SK-N-SH (cell line): ENCODE measurements around the gene SSPN. TPM values are rescaled to one million over a fixed set of nuclear protein-coding genes. Genes with fewer than 3 reads are reported as not detected.

Experiments
- CTCF ChIA-PET: fragments of 300-600, 350-600 bp; formaldehyde crosslinking; extraction: SDS; loops from one replicate; lab custom pipeline; 2021; lab: Yijun Ruan, JAX
- POLR2A ChIA-PET: fragments of 350-600 bp; sonication (Branson Sonifier 250); formaldehyde crosslinking; extraction: SDS; loops from one replicate; lab custom pipeline; 2020; ENCODE audit warnings: antibody characterized with exemption, inconsistent platforms; lab: Yijun Ruan, JAX
- DNase-seq: peaks from one replicate; pipeline ENCODE4 v3.0.0; 2012
- H2AFZ ChIP-seq: fragments of 200-600 bp; sonication (generic); 2 replicates; pipeline ENCODE4 v1.8.1; 2016; ENCODE audit warnings: antibody characterized with exemption, mild to moderate bottlenecking, low read depth
- H3F3A ChIP-seq: fragments of 200-600 bp; sonication (generic); replicated peaks from 2 replicates; pipeline ENCODE3; 2016; ENCODE audit warnings: antibody characterized with exemption, mild to moderate bottlenecking; ENCODE audit not compliant: insufficient read depth
- H3K27ac ChIP-seq, 2 experiments: fragments of 200-500 bp in 1 of 2; fragments of 200-600 bp in 1 of 2; sonication (Bioruptor generic) in 1 of 2; sonication (generic), shearing (Covaris generic) in 1 of 2; 2 replicates each; pipeline versions ENCODE4 v1.5.1 to v1.6.1; 2014 to 2016; ENCODE audit warnings: low read depth in 2 of 2, inconsistent platforms in 1 of 2, low read length in 1 of 2, mild to moderate bottlenecking in 1 of 2, mixed read lengths in 1 of 2
- H3K27me3 ChIP-seq: fragments of 200-600 bp; sonication (generic), shearing (Covaris generic); 2 replicates; pipeline ENCODE4 v1.6.1; 2016; ENCODE audit warnings: mixed run types; ENCODE audit not compliant: insufficient read depth
- H3K36me3 ChIP-seq, 2 experiments: fragments of 200-500 bp in 1 of 2; fragments of 200-600 bp in 1 of 2; sonication (Bioruptor generic) in 1 of 2; sonication (generic) in 1 of 2; replicated peaks in 1 of 2; 2 replicates each; pipeline versions ENCODE3 to v1.5.1; 2014 to 2016; ENCODE audit warnings: low read length in 1 of 2, mild to moderate bottlenecking in 1 of 2; ENCODE audit not compliant: insufficient read depth in 2 of 2, control insufficient read depth in 1 of 2
- H3K4me1 ChIP-seq, 2 experiments: fragments of 200-500 bp in 1 of 2; fragments of 200-600 bp in 1 of 2; sonication (Bioruptor generic) in 1 of 2; sonication (generic), shearing (Covaris generic) in 1 of 2; 2 replicates each; pipeline versions ENCODE4 v1.5.1 to v1.6.1; 2014 to 2016; ENCODE audit warnings: low read depth in 1 of 2, low read length in 1 of 2, mixed run types in 1 of 2; ENCODE audit not compliant: insufficient read depth in 2 of 2, control insufficient read depth in 1 of 2
- H3K4me2 ChIP-seq: fragments of 200-600 bp; sonication (generic), shearing (Covaris generic); 2 replicates; pipeline ENCODE4 v1.6.1; 2017; ENCODE audit warnings: mixed run types
- H3K4me3 ChIP-seq, 2 experiments: fragments of 200-500 bp in 1 of 2; fragments of 200-600 bp in 1 of 2; sonication (Bioruptor generic) in 1 of 2; sonication (generic), shearing (Covaris generic) in 1 of 2; 2 replicates each; pipeline versions ENCODE4 v1.5.1 to v1.8.1; 2014 to 2016; ENCODE audit warnings: low read depth in 2 of 2, inconsistent platforms in 1 of 2, low read length in 1 of 2, mild to moderate bottlenecking in 1 of 2, mixed read lengths in 1 of 2, moderate library complexity in 1 of 2
- H3K79me2 ChIP-seq: fragments of 200-600 bp; sonication (generic); 2 replicates; pipeline ENCODE4 v1.8.1; 2017; ENCODE audit warnings: mild to moderate bottlenecking; ENCODE audit not compliant: insufficient read depth
- H3K9ac ChIP-seq: fragments of 200-600 bp; sonication (generic); 2 replicates; pipeline ENCODE4 v1.6.1; 2017; ENCODE audit warnings: mixed run types
- H3K9me2 ChIP-seq: fragments of 200-600 bp; sonication (generic); 2 replicates; pipeline ENCODE4 v1.6.1; 2017; ENCODE audit warnings: mixed run types
- H3K9me3 ChIP-seq: fragments of 200-600 bp; sonication (generic); 2 replicates; pipeline ENCODE4 v1.6.1; 2017; ENCODE audit warnings: mixed run types, mild to moderate bottlenecking, moderate library complexity
- H4K20me1 ChIP-seq: fragments of 200-600 bp; sonication (generic); 2 replicates; pipeline ENCODE4 v1.6.1; 2017; ENCODE audit warnings: mild to moderate bottlenecking, mixed run types; ENCODE audit not compliant: insufficient read depth
- CTCF ChIP-seq: fragments of 200-600 bp; sonication (generic); IDR thresholded peaks from 2 replicates; pipeline ENCODE4 v1.6.1; 2017; ENCODE audit warnings: antibody characterized with exemption, mild to moderate bottlenecking, moderate library complexity
- ELF1 ChIP-seq: IDR thresholded peaks from 2 replicates; pipeline ENCODE4 v1.4.0; 2012
- EZH2phosphoT487 ChIP-seq: fragments of 200-600 bp; sonication (generic); IDR thresholded peaks from 2 replicates; pipeline ENCODE4 v1.6.1; 2017; ENCODE audit warnings: low read depth, mixed run types, mild to moderate bottlenecking, antibody characterized with exemption, moderate library complexity, borderline replicate concordance
- FOXJ3 ChIP-seq: sonication (generic); formaldehyde crosslinking; IDR thresholded peaks from 2 replicates; pipeline ENCODE4 v1.5.1; 2020; ENCODE audit warnings: mild to moderate bottlenecking, missing genetic modification reagents
- GABPA ChIP-seq: IDR thresholded peaks from 2 replicates; pipeline ENCODE4 v1.4.0; 2012; ENCODE audit warnings: low read depth, mild to moderate bottlenecking
- GATA2 ChIP-seq: sonication (generic); formaldehyde crosslinking; IDR thresholded peaks from 2 replicates; pipeline ENCODE4 v1.5.0; 2020; ENCODE audit warnings: mild to moderate bottlenecking, missing genetic modification reagents
- IRF3 ChIP-seq: fragments of 150-350 bp; IDR thresholded peaks from 2 replicates; pipeline ENCODE4 v1.6.1; 2016; ENCODE audit warnings: mild to moderate bottlenecking, low read depth, low read length
- MAX ChIP-seq: IDR thresholded peaks from 2 replicates; pipeline ENCODE4 v1.4.0; 2012; ENCODE audit warnings: low read depth
- MEF2A ChIP-seq: IDR thresholded peaks from 2 replicates; pipeline ENCODE4 v1.4.0; 2012; ENCODE audit warnings: low read depth, borderline replicate concordance
- MXI1 ChIP-seq: IDR thresholded peaks from 2 replicates; pipeline ENCODE4 v1.6.1; 2012; ENCODE audit warnings: mild to moderate bottlenecking, low read depth, low read length, improper control_type of control experiment
- NFIC ChIP-seq: IDR thresholded peaks from 2 replicates; pipeline ENCODE4 v1.4.0; 2012; ENCODE audit warnings: borderline replicate concordance
- NRF1 ChIP-seq: IDR thresholded peaks from 2 replicates; pipeline ENCODE4 v1.6.1; 2012; ENCODE audit warnings: low read depth, mild to moderate bottlenecking, low read length
- PBX3 ChIP-seq: IDR thresholded peaks from 2 replicates; pipeline ENCODE4; 2012
- RXRA ChIP-seq: IDR thresholded peaks from 2 replicates; pipeline ENCODE4 v1.4.0; 2012; ENCODE audit warnings: low read depth, mild to moderate bottlenecking, borderline replicate concordance
- SIN3A ChIP-seq: IDR thresholded peaks from 2 replicates; pipeline ENCODE4 v1.6.1; 2012; ENCODE audit warnings: low read depth, mild to moderate bottlenecking, low read length, moderate library complexity, borderline replicate concordance
- SMC3 ChIP-seq: IDR thresholded peaks from 2 replicates; pipeline ENCODE4 v1.6.1; 2012; ENCODE audit warnings: low read depth, low read length, improper control_type of control experiment
- TCF12 ChIP-seq: IDR thresholded peaks from 2 replicates; pipeline ENCODE4 v1.4.0; 2012
- USF1 ChIP-seq: IDR thresholded peaks from 2 replicates; pipeline ENCODE4 v1.4.0; 2012; ENCODE audit warnings: low read depth, borderline replicate concordance
- USF2 ChIP-seq: fragments of 150-350 bp; IDR thresholded peaks from 2 replicates; pipeline ENCODE4 v1.6.1; 2017; ENCODE audit warnings: antibody characterized with exemption, low read length, low read depth, borderline replicate concordance
- YY1 ChIP-seq: IDR thresholded peaks from 2 replicates; pipeline ENCODE4 v1.4.0; 2012; ENCODE audit warnings: low read depth, mild to moderate bottlenecking
- ZBTB33 ChIP-seq: IDR thresholded peaks from 2 replicates; pipeline ENCODE4 v1.4.0; 2012; ENCODE audit warnings: low read depth, borderline replicate concordance
- WGBS: methylation state at CpG from one replicate; pipeline ENCODE4 v1.1.6; 2017; ENCODE audit warnings: low lambda C conversion rate; 5-methylcytosine and 5-hydroxymethylcytosine counted together
- polyA plus RNA-seq, 3 experiments: library from polyadenylated mRNA; depleted of rRNA; stranded (reverse); fragments of >200 nt; gene quantifications; 2 replicates each; pipeline ENCODE4 v1.2.3, GENCODE V29; 2012

Gene SSPN
- polyA plus RNA-seq, 1 of the 3 experiments (the other 2 are of a cell fraction): 5.9 TPM

- no peaks in the 10 kb centered on the region for H3K9me3 ChIP-seq
- H4K20me1 ChIP-seq: no peaks in the 10 kb centered on the region
- H3K79me2 ChIP-seq: no peaks in the 10 kb centered on the region
- H2AFZ ChIP-seq: no peak overlapping the region
- H3K9me2 ChIP-seq: no peaks in the 10 kb centered on the region
- H3K27me3 ChIP-seq: no peaks in the 10 kb centered on the region
- 91% methylated on average over 2 of the region's 2 CpGs for whole genome bisulfite sequencing
- TF ChIP-seq NFIC (no peak), MAX (no peak), USF1 (no peak)
- no peak overlapping the region for H3K4me2 ChIP-seq
- H3K36me3 ChIP-seq: no peaks in the 10 kb centered on the region
- H3K9ac ChIP-seq: no peak overlapping the region
- no peak overlapping the region for H3K4me3 ChIP-seq
- peaks cover 0 to under 1% of the 10 kb centered on the region in 2 experiments; a peak in 3 of 4 replicates for H3K4me1 ChIP-seq
- no peak overlapping the region for H3K27ac ChIP-seq
- ChIA-PET POLR2A (interaction anchor here (1.7 kb wide), 1 partner anchor 10 kb away, joined by 3 read pairs; the partner anchor contains the start of gene SSPN), CTCF (no interaction called here)
- DNase-seq: no peak
- no peaks in the 10 kb centered on the region for H3F3A ChIP-seq
Measured at GRCh38 chr12:26205298-26205697, 9.9 kb downstream of the SSPN start.

GRCh38 chr12:26205941-26206340, 10.6 kb downstream of the SSPN start:
- ChIA-PET POLR2A (no interaction called here), CTCF (no interaction called here)
- DNase-seq: no peak
- no peak overlapping the region for H2AFZ ChIP-seq
- no peaks in the 10 kb centered on the region for H3K9me2 ChIP-seq
- WGBS: 83% methylated on average over 6 of the region's 6 CpGs
- no peak overlapping the region for H3K27ac ChIP-seq
- H3K4me1 ChIP-seq: peaks cover 0 to 4% of the 10 kb centered on the region in 2 experiments; a peak in 3 of 4 replicates
- no peaks in the 10 kb centered on the region for H3F3A ChIP-seq
- H3K9me3 ChIP-seq: no peaks in the 10 kb centered on the region
- H4K20me1 ChIP-seq: no peaks in the 10 kb centered on the region
- H3K79me2 ChIP-seq: no peaks in the 10 kb centered on the region
- H3K4me3 ChIP-seq: no peak overlapping the region
- no peaks in the 10 kb centered on the region for H3K36me3 ChIP-seq
- no peak overlapping the region for H3K4me2 ChIP-seq
- H3K27me3 ChIP-seq: no peaks in the 10 kb centered on the region
- no peak overlapping the region for H3K9ac ChIP-seq
- TF ChIP-seq CTCF (no peak), NRF1 (no peak), MXI1 (no peak), MEF2A (no peak), GATA2 (CRISPR knock-in tag) (no peak), PBX3 (no peak), FOXJ3 (CRISPR knock-in tag) (no peak), NFIC (no peak), IRF3 (no peak), USF2 (no peak), GABPA (no peak), TCF12 (no peak), EZH2phosphoT487 (no peak), RXRA (no peak), SMC3 (no peak), ELF1 (no peak), YY1 (no peak), ZBTB33 (no peak), SIN3A (no peak)
